Stimulated activated CD8-positive, alpha-beta memory T cell treated with anti-CD3 and anti-CD28 coated beads, Interleukin-15, amount 100 ng/mL, for 24 hours (primary cell): Measurements from ENCODE around the gene PLBD2.

Experiments used
- DNase-seq: peaks from one replicate; pipeline ENCODE4 v3.0.0-alpha.2; 2020; ENCODE audit warnings: low read depth

Gene PLBD2

GRCh38 chr12:113358381-113359132 is at the start of gene PLBD2:
Gene PLBD2, plus strand, starts transcription at chr12:113358587. Its CDS starts 14 bp downstream, at chr12:113358601.
- peak; percentile 83 for DNase-seq

GRCh38 chr12:113310489-113310888 is 47.9 kb upstream of the PLBD2 start:
- no peak for DNase-seq

- DNase-seq = no peak
These were observed 44.3 kb upstream of the PLBD2 start for GRCh38 chr12:113314121-113314529.

GRCh38 chr12:113315358-113315757 is 43.0 kb upstream of the PLBD2 start:
- DNase-seq = no peak

GRCh38 chr12:113316155-113316554 is 42.2 kb upstream of the PLBD2 start:
- DNase-seq = no peak

- no peak for DNase-seq
These were observed 41.3 kb upstream of the PLBD2 start for GRCh38 chr12:113317122-113317521.

GRCh38 chr12:113318046-113318656 is 40.2 kb upstream of the PLBD2 start:
- no peak for DNase-seq

GRCh38 chr12:113318900-113319628 is 39.3 kb upstream of the PLBD2 start:
- no peak for DNase-seq

- DNase-seq = no peak
These were observed 38.0 kb upstream of the PLBD2 start for GRCh38 chr12:113320401-113320800.

- no peak for DNase-seq
These were observed 36.0 kb upstream of the PLBD2 start for GRCh38 chr12:113322343-113322742.

- no peak for DNase-seq
These were observed 32.5 kb upstream of the PLBD2 start for GRCh38 chr12:113325916-113326315.

- DNase-seq = no peak
These were observed 31.5 kb upstream of the PLBD2 start for GRCh38 chr12:113326775-113327395.

- no peak for DNase-seq
These were observed 30.0 kb upstream of the PLBD2 start for GRCh38 chr12:113328368-113328889.

- DNase-seq = no peak
These were observed 29.2 kb upstream of the PLBD2 start for GRCh38 chr12:113329022-113329790.

GRCh38 chr12:113329791-113330417 is 28.5 kb upstream of the PLBD2 start:
- DNase-seq = no peak

- DNase-seq = no peak
These were observed 27.9 kb upstream of the PLBD2 start for GRCh38 chr12:113330505-113330904.

- no peak for DNase-seq
These were observed 25.5 kb upstream of the PLBD2 start for GRCh38 chr12:113332688-113333417.

- DNase-seq = no peak
These were observed 25.0 kb upstream of the PLBD2 start for GRCh38 chr12:113333418-113333750.

GRCh38 chr12:113333877-113334785 is 24.3 kb upstream of the PLBD2 start:
- DNase-seq = no peak
